ENCODE data around the gene WDFY1.
A peak's percentile ranks its signal among the peaks of the same experiment; 100 is the strongest.

WDFY1 gene

DNA sequence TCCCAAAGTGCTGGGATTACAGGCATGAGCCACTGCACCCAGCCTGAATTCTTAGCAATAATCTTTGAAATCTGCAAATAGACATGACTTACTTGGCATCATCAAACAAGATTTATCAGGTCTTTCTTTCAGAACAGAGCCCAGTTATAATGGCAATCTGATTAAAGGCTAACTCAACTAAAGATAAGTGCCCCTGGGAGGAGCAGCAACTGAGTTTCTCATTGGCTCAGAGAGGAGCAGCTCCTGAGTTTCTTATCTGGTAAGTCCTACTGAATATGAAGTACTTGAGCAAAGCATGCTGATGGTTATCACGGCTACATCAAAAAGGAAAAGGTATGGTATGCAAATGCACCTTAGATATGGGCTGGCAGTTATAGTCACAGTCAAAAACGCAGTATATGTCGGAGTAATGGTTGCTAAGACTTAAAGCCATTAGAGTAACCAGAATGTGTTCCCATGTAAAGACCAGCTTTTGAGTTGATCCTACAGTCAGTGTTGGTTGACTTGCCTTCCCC lies 92.8 kb downstream of the WDFY1 start:
- no peak for DNase-seq

DNA sequence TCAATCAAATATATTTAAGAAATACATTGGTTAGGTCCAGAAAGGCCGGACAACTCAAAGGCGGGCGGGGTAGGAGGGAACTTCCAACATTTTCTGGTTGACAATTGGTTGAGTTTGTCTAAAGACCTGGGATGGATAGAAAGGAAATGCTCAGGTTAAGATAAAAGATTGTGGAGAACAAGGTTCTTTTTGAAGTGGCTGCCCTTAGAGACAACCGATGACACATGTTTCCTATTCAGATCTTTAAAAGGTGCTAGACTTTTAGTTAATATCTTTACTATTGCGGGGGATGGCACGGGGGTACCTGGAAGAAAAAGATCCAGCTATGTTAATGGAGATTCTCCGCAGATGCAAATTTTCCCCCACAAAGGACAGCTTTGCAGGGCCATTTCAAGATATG lies 97.7 kb downstream of the WDFY1 start:
- DNase-seq = no peak

- DNase-seq = no peak
Measured at GRCh38 chr2:223846515-223846914, 98.6 kb downstream of the WDFY1 start.

DNA sequence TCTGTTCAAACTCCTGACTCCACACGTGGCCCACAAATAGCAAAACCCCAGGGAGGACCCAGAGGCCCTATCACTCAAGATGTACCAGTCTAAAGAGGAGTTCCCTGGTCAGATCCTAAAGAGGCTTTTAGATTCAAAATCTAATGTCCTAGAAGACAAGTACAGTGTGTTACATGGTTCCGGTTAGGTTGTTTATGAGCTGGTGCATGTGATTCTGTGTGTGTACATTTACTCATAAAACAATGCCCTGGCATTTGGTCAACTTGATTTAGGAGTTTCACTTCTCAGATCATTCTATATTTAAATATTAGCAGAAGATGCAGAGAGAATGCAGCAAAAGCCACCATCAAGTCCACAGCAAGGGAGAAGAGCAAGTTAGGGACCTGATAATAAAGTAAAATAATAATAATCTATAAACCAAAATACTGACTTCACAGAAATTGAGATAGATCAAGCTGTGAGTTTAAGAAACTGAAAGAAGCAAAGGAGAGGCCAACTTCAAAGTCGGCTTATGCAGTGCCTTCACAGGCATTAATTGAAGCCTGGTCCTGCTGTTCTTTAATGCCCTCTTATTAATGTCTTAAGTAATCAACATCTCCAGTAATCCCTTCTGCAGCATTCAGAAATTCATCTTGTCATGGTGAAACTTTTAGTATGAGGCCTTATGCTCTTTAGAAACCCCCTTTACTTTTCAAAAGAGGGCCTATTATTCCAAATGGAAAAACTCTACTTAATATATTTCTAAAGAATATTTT lies 103.5 kb downstream of the WDFY1 start:
- DNase-seq = no peak

- DNase-seq = peak; percentile 69
Measured at GRCh38 chr2:223837287-223838061, 107.7 kb downstream of the WDFY1 start, which contains the start of gene AP1S3. AP1S3 (minus strand) TSS chr2:223837582; CDS start chr2:223837450, 132 bp downstream.

DNA sequence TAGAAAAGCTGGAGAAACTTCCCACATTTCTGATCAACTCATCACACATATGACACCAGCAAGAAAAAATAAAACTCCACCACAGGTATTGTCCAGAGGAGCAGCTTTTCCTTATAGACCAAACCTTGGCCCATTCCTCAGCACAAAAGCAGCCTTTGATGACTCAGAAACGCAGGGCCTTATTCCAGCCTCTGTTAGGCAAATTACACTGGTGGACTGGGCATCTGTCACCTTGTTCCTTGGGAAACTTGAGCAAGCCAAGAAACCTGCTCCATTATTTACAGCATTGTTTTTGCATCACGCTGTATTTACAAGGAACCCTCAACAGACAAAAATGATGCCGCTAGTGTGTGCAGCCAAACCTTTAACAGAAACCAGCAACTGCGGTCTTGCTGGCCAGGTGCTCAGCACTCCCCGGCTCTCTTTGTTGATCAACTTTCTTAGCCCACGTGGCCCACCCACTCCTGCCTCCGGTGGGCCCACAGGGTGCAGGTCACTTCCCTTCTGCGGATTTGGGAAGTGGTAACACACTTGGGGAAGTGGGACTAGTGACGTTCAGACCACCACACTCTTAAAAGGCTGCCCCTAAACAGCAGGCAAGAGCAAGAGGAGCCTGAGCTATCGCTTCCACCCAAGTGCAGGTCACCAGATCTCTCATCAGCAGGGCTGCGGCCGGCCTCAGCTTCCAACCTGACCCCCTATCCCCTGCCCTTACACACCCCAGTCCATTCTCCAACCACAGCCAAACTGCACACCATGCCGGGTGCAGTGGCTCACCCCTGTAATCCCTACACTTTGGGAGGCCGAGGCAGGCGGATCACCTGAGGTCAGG lies 109.2 kb downstream of the WDFY1 start:
- no peak for DNase-seq

GRCh38 chr2:223834431-223834830 lies 110.7 kb downstream of the WDFY1 start:
- no peak for DNase-seq

DNA sequence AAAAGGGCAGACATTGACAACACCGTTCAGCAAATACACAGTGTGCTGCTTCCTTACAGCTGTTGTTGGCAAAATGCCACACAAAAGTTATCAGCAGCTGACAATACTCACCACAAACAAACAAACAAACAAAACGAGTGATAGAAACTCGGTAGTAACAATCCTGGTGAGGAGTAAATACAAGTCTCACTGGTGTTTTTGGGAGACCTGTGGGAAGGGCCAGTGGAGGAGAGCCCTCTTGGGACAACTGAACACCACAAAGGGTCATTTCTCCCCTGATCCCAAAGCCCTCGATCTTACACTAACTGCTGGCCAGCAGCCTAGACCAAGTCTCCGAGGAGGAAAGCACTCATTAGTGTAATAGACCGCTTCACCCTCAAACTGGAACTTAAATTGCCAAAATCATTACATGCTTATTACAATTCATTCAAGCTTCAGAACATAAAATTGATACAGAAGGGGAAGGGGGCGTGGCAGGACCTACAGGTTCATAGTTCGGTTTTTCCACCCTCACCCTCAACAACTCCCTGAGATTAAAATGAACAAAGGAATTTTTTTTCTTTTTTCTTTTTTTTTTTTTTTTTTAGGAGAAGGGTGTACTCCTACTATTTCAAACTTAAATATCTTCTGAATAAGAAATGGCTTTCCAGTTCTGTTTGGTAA lies 112.8 kb downstream of the WDFY1 start:
- DNase-seq = no peak

DNA sequence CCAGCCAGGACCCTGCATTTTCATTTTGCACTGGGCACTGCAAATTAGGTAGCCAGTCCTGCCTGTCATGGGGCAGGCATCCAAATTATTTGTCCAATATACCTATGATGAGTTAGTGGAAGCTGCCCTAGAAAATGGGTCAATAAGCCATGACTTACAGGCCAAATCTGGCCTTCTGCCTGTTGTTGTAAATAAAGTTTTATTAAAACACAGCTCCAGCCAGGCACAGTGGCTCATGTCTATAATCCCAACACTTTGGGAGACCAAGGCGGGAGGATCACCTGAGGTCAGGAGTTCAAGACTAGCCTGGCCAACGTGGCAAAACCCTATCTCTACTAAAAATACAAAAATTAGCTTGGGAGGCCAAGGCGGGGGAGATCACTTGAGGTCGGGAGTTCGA lies 116.0 kb downstream of the WDFY1 start:
- no peak for DNase-seq

- DNase-seq = no peak
Measured at GRCh38 chr2:223828314-223828713, 116.8 kb downstream of the WDFY1 start.

DNA sequence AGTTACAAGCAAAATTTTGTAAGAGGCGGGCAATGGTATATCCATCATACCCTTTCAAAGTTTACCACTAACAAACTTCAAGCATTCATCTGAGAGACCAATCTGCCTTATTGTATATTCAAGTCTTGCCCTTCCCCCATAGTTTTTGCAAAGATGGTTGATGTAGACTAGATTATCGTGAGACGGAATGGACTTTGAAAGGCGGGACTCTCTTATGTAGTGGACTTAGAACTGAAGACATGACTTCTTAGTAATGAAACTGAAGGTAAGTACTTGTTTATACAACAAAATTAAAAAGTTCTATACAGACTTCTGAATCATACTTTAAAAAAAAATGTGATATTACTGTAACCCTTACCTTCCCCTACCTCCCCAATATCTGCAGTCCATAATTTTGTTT lies 118.1 kb downstream of the WDFY1 start:
- no peak for DNase-seq
